ENCODE results near the gene TMC3.

DNA sequence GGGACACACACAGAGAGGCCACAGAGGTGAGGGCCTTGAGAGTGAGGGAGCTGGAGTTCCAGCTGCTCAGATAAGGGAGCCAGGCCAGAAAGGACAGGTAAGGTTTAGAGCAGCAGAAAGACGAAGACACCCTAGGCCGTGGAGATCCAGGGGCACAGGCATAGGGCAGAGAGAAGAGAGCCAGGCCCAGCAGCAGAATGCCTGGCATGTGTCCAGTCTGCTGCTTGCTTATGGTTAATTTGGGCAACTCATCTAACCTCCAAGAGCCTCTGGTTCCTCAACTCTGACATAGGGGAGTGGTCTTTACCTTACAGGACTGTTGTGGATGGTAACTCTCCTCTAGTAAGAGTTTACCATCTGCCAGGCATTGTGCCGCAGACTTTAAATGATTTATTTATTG lies 86.0 kb downstream of the TMC3 start:
- TF ChIP-seq, protein P1, sequence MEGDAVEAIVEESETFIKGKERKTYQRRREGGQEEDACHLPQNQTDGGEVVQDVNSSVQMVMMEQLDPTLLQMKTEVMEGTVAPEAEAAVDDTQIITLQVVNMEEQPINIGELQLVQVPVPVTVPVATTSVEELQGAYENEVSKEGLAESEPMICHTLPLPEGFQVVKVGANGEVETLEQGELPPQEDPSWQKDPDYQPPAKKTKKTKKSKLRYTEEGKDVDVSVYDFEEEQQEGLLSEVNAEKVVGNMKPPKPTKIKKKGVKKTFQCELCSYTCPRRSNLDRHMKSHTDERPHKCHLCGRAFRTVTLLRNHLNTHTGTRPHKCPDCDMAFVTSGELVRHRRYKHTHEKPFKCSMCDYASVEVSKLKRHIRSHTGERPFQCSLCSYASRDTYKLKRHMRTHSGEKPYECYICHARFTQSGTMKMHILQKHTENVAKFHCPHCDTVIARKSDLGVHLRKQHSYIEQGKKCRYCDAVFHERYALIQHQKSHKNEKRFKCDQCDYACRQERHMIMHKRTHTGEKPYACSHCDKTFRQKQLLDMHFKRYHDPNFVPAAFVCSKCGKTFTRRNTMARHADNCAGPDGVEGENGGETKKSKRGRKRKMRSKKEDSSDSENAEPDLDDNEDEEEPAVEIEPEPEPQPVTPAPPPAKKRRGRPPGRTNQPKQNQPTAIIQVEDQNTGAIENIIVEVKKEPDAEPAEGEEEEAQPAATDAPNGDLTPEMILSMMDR (IDR thresholded peaks at IDR 0.05), result no peak
- TF ChIP-seq EZH2 (IDR thresholded peaks at IDR 0.05) (no peak), EZH2phosphoT487 (IDR thresholded peaks at IDR 0.05) (no peak)

Data from neural progenitor cell (in vitro differentiated cells).